Medulla oblongata (tissue), 1 donor: ENCODE measurements around the gene SORCS2.

Source experiments
- DNase-seq: peaks from one replicate; pipeline ENCODE4 v3.0.0-alpha.2; 2015; ENCODE audit errors: extremely low spot score

Gene SORCS2

DNA sequence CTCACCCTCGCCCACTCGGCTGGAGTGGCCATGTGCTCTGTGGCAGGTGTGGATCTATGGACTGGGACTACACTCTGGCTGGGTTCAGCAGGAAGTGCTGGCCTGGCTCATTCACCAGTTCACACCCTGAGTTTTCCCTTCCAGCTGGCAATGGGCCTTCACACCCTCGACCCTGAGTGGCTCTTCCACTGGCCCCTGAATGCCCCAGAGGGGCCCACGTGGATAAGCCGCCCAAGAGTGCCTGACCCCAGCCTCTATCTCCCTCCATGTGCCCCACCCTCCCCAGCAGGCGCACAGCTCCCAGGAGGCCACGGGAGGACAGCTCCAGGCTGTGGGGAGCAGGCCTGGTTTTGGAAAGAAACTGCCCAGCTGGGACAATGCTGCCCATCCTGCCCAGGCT, 513.3 kb downstream of the SORCS2 start:
- no peak for DNase-seq

DNA sequence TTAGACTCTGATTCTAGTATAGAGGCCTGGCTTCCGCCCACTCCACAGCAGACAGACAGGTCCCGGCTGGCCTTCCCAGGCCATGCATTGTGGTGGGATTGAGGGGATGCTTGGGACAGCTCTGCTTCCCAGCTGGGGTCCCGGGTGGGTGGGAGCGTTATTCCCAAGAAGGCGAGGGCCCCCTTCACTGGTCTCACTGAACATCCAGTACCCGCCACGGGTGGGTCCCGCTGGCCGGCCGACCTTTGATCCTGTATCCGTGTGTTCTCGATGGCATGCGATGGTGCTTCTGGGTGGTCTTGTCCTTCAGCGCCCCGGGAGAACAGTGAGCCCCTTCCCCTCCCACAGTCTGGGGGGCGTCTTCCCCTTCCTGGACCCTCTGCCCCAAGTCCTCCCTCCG, 515.9 kb downstream of the SORCS2 start:
- DNase-seq = no peak

DNA sequence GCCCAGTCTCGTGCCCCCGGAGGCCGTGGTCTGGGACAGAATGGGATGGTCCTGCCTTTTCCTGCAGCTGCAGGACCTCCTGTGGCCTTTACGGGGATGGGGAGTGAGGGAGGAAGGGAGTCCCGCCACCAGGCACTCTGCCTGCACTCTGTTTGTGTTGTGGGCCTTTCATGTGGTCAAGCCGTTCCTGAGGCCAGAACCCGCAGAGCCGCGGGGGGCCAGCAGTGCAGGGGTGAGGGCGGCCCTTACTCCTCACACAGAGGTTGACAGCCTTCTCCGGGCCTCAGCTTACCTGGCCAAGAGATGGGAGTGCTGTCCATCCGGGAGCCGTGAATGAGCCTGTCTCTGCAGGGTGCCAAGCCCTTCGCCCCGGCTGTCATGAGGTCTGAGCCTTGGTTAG, 516.6 kb downstream of the SORCS2 start:
- no peak for DNase-seq

- no peak for DNase-seq
Measured at GRCh38 chr4:7709431-7709830, 517.1 kb downstream of the SORCS2 start.

- DNase-seq = no peak
Measured at GRCh38 chr4:7710126-7710525, 517.8 kb downstream of the SORCS2 start.

DNA sequence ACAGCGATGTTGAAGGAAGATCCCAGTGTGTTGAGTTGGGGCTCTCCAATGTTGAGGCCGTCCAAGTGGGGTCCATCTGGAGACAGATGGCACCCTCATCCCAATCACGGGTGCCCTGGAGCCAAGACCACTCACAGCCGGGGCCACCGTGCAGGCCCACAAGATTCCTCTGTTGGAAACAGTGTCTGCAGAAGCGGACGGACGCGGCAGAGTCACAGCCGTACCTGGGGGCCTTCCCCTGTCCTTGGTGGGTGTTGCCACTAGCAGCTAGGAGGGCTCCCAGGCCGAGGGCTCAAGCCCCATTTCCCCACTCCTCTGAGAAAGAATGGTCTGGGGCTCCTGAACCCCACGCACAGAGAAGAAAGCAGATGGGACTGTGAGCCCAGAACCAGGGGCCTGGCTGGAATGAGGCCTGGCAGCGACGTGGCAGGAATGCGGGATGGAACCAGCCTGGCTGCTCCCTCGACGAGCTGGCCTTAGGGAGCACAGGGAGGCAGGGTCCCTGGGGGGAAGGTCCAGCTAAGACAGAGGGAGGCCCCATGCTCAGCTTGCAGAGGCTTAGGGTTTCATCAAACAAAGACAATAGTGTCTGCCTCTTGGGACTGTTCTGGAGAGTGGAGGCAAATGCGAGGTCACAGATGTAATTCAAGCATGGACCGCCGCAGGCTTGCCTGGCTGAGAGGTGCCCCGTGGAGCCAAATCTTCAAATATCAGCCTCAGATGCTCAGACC, 518.4 kb downstream of the SORCS2 start:
- peak; percentile 21 for DNase-seq

GRCh38 chr4:7711307-7711963, 519.1 kb downstream of the SORCS2 start:
- no peak for DNase-seq

- no peak for DNase-seq
Measured at GRCh38 chr4:7712021-7712671, 519.8 kb downstream of the SORCS2 start.

- DNase-seq = no peak
Measured at GRCh38 chr4:7713757-7714156, 521.4 kb downstream of the SORCS2 start.

- DNase-seq = no peak
Measured at GRCh38 chr4:7714176-7714575, 521.8 kb downstream of the SORCS2 start.

- DNase-seq = no peak
Measured at GRCh38 chr4:7714738-7715137, 522.4 kb downstream of the SORCS2 start.

- DNase-seq = no peak
Measured at GRCh38 chr4:7715271-7716009, 523.1 kb downstream of the SORCS2 start.

DNA sequence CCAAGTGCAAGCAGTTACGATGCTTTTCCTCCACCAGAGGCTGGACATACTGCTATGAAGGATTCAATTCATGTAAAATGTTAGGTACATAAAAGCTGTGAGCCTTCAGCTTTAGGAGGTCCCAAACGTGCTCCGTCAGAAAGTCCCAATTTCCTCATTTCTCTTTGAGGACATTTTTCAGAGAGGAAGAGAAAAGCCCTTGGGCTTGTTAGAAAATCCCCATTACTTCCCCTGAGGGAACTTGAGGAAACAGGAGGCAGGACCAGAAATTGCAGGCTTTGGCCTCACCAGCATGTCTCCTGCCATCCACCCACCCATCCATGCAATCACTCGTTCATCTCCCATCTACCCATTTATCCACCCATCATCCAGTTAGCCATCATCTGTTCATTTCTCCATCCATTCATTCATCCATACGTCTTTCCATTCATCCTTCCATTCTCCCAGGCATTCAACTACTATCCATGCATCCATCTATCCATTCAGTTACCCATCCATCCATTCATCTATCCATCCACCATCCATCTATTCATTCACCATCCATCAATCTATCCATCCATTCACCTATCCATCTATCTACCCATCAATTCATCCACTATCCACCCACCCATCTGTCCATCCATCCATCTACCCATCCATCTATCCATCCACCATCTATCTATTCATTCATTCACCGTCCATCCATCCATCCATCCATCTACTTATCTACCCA, 523.8 kb downstream of the SORCS2 start:
- DNase-seq = no peak

GRCh38 chr4:7717161-7717560, 524.8 kb downstream of the SORCS2 start:
- no peak for DNase-seq

- no peak for DNase-seq
Measured at GRCh38 chr4:7717946-7718490, 525.7 kb downstream of the SORCS2 start.

GRCh38 chr4:7719354-7720174, 527.2 kb downstream of the SORCS2 start:
- peak; percentile 62 for DNase-seq

DNA sequence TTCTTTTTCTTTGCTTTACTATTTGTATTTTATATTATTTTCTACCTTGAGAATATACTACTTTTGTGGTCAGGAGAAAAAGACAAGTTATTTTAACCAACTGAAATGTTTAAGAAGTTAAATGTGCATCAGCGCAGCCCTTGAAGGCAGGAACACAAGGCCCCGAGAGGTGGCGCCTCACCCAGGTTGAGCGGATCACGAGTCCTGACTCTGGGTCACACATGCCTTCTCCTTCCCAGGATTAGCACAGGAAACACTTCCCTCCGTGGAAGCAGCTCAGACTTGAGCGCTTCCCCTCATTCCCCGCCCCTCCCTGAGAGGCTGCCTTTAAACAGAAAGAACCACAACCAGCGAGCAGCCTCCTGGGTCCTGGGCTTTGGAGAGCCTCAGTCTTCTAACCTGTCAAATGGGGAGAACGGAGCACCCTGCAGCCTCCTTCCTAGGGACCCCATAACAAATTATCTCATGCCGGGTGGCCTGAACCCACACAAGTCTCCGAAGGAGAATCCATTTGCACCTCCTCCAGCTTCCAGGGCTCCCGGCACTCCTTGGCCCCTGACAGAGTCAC, 529.7 kb downstream of the SORCS2 start:
- DNase-seq = no peak

DNA sequence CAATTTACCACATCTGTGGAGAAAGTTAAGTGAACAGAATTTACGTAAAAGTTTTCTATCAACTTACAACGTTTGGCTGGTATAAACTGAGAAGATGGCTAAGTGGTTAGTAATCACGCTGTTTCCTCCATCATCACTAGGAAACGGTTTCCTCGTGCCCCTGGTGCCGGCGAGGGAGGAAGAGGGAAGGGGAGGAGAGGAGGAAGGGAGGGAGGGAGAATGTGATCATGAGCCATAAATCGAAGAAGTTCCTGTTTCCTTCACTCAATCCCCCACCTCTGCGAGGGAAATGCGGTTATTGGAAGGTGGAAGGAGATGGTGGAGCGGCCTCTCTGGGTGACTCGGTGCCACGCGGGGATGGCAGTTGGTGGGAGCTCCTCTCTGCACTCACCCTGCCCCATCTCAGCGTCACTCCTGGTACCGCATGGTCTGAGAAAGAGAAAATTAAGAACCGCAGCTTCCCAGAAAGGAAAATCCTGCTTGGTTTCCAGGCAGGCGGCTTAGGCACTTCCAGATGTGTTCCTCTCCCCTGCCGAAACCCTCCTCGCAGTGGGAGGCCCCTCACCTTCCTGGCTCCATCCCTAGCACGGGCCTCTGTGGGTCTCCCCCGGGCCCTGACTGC, 530.5 kb downstream of the SORCS2 start:
- DNase-seq = no peak

DNA sequence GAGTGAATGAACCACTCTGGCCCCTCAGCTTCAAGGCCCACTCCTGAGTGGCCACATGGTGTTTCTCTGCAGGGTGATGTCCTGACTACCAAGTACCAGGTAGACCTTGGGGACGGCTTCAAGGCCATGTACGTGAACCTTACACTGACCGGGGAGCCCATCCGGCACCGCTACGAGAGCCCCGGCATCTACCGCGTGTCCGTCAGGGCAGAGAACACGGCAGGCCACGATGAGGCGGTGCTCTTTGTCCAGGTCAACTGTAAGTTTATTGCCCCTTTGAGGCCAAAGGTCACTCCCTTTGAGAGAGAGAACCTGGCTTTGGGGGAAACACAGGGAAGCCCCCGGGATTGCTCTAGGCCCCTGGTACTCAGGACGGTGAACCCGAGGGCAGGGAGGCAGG, 531.3 kb downstream of the SORCS2 start:
- DNase-seq = no peak

GRCh38 chr4:7725951-7726350, 533.6 kb downstream of the SORCS2 start:
- DNase-seq = no peak
